OCI-LY7 (cell line): Measurements from ENCODE around the gene TMEM86B.

Experiments used
- EZH2phosphoT487 ChIP-seq: fragments of 200-600 bp; sonication (generic); IDR thresholded peaks from 2 replicates; pipeline ENCODE4 v1.6.1; 2018; ENCODE audit warnings: low read depth, borderline replicate concordance, mild to moderate bottlenecking, mixed run types, antibody characterized with exemption, low read length, moderate library complexity, mixed read lengths
- TF ChIP-seq, protein P1 (sequence below): fragments of 200-600 bp; sonication (generic); conservative IDR thresholded peaks from 2 replicates; pipeline ENCODE4 v1.5.1; 2014; ENCODE audit warnings: mild to moderate bottlenecking, antibody characterized with exemption, low read length, moderate library complexity, mixed read lengths

DNA sequence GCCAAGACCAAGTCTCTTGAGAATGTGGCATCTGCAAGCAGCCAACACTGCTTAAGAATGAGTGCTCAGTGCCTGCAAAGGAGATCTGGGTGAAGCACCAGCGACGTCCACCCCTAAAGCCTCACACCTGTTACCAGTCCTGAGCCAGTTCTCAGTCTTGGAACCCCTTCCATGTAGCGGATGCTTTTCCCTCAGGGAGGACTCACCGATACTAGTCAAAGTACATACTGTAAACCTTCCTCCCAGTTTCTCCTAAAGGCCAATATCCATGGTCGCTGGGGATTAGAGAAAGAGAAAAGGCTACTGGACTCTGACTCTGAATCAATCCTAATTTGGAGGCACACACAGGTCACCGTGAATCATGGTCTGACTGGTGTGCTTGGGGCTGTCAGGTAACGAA lies 15.0 kb downstream of the TMEM86B start:
- TF ChIP-seq, protein P1, sequence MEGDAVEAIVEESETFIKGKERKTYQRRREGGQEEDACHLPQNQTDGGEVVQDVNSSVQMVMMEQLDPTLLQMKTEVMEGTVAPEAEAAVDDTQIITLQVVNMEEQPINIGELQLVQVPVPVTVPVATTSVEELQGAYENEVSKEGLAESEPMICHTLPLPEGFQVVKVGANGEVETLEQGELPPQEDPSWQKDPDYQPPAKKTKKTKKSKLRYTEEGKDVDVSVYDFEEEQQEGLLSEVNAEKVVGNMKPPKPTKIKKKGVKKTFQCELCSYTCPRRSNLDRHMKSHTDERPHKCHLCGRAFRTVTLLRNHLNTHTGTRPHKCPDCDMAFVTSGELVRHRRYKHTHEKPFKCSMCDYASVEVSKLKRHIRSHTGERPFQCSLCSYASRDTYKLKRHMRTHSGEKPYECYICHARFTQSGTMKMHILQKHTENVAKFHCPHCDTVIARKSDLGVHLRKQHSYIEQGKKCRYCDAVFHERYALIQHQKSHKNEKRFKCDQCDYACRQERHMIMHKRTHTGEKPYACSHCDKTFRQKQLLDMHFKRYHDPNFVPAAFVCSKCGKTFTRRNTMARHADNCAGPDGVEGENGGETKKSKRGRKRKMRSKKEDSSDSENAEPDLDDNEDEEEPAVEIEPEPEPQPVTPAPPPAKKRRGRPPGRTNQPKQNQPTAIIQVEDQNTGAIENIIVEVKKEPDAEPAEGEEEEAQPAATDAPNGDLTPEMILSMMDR: no peak
- TF ChIP-seq EZH2phosphoT487: no peak
